Transverse colon (tissue), 4 donors: ENCODE measurements around the gene PCNX4. TPM values are rescaled to one million over a fixed set of nuclear protein-coding genes. Genes with fewer than 3 reads are reported as not detected.

Source experiments
- DNase-seq: peaks from one replicate; pipeline ENCODE4 v3.0.0-alpha.2; 2019
- H3K27ac ChIP-seq, 4 donors: fragments of 200-600 bp; sonication (generic); 2 replicates each; pipeline ENCODE4 v1.5.1; 2016 to 2018; ENCODE audit warnings: inconsistent platforms in 4 of 4
- H3K27me3 ChIP-seq: fragments of 200-600 bp; sonication (generic); 2 replicates; pipeline ENCODE4 v1.5.1; 2017; ENCODE audit warnings: inconsistent platforms
- H3K36me3 ChIP-seq, 4 donors: fragments of 200-600 bp; sonication (generic); 2 replicates each; pipeline ENCODE4 v1.5.1; 2017 to 2019; ENCODE audit warnings: inconsistent platforms in 4 of 4
- H3K4me1 ChIP-seq, 4 donors: fragments of 200-600 bp; sonication (generic); 2 replicates each; pipeline ENCODE4 v1.5.1; 2017 to 2020; ENCODE audit warnings: inconsistent platforms in 4 of 4
- H3K4me3 ChIP-seq, 4 donors: fragments of 200-600 bp; sonication (generic); 1 replicate in 1 of 4; 2 replicates in 3 of 4; pipeline versions ENCODE4 v1.5.1 to v1.6.1; 2017 to 2019; ENCODE audit warnings: inconsistent platforms in 4 of 4
- H3K9me3 ChIP-seq, 2 donors: fragments of 200-600 bp; sonication (generic); 2 replicates each; pipeline ENCODE4 v1.5.1; 2017 to 2019; ENCODE audit warnings: inconsistent platforms in 2 of 2
- EP300 ChIP-seq: sonication (generic); formaldehyde crosslinking; IDR thresholded peaks from one replicate; pipeline ENCODE4 v1.6.1; 2017; ENCODE audit warnings: antibody characterized with exemption, low read depth
- POLR2A ChIP-seq: fragments of 450-650 bp; IDR thresholded peaks from one replicate; pipeline ENCODE4 v1.6.1; 2016; ENCODE audit warnings: antibody characterized with exemption, mild to moderate bottlenecking, moderate library complexity
- POLR2AphosphoS5 ChIP-seq, 3 donors: sonication (generic); formaldehyde crosslinking; IDR thresholded peaks; one replicate each; pipeline ENCODE4 v1.6.1; 2016; ENCODE audit warnings: antibody characterized with exemption in 3 of 3
- WGBS, 2 donors: methylation state at CpG; one replicate each; pipeline ENCODE4 v1.1.5; 2018; ENCODE audit warnings: low coverage in 1 of 2; 5-methylcytosine and 5-hydroxymethylcytosine counted together
- in situ Hi-C, 4 donors: fragments of 200-750 bp; cut with MboI; loops; one replicate each; pipeline versions ENCODE4 v1.15.0 to v1.15.1; 2017; ENCODE audit warnings: low sequenced_read_pairs in 3 of 4, low pct_ligation_motif_present in 1 of 4, low pct_unique_long_range_greater_than_20kb in 1 of 4
- intact Hi-C: fragments of 100-400 bp; cut with DNase I; formaldehyde crosslinking; loops from one replicate; pipeline ENCODE4 v1.15.1; 2023; ENCODE audit warnings: low total_unique reads
- total RNA-seq, 4 donors: library from RNA; depleted of rRNA; stranded (reverse); fragments of >200 nt; gene quantifications; one replicate each; pipeline ENCODE4 v1.1.0, GENCODE V29; 2016
- TF ChIP-seq, protein P1 (sequence below), 5 experiments: fragments of 200-600 bp in 3 of 5; fragments of 450-650 bp in 2 of 5; sonication (generic) in 3 of 5; IDR thresholded peaks; 1 replicate in 2 of 5; 2 replicates in 3 of 5; pipeline ENCODE4 v1.5.1; 2016 to 2017; ENCODE audit warnings: antibody characterized with exemption in 5 of 5, inconsistent platforms in 3 of 5, mild to moderate bottlenecking in 2 of 5, moderate library complexity in 1 of 5

PCNX4 gene
- total RNA-seq, 4 donors from 2014 or later = 32.9 to 118 (median 54.8) TPM

DNA sequence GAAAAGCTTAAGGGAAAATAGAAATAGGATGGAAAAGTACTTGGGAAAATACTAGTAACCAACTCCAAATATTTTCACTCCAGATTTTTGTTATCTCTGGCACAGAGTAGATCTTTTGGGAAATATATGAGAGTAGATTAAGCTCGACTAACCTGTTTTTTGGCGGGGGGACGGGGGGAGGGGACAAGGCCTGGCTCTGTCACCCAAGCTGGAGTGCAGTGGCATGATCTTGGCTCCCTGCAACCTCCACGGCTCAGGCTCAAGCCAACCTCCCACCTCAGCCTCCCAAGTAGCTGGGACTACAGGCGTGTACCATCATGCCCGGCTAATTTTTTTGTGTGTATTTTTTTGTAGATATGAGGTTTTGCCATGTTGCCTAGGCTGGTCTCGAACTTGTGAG is 68.7 kb downstream of the PCNX4 start:
- in situ Hi-C loops (loop anchor here in 1 of 4 donors (10.0 kb wide), 1 partner anchor 76 kb away; no protein-coding TSS in a partner anchor), intact Hi-C loops (loop anchor here (10.0 kb wide), 1 partner anchor 66 kb away; the partner anchor contains the start of gene PCNX4)
- 90% methylated on average over 7 of the region's 7 CpGs; no CpG with 5 or more reads in 1 of the 2 donors for WGBS, 2 donors
- Histone ChIP-seq H3K27ac (no peak overlapping the region), H3K4me3 (no peak overlapping the region), H3K9me3 (no peaks in the 10 kb centered on the region), H3K4me1 (peaks cover under 1 to 13% (median 4%) of the 10 kb centered on the region in 4 donors), H3K27me3 (no peaks in the 10 kb centered on the region), H3K36me3 (no peaks in the 10 kb centered on the region)
- TF ChIP-seq, protein P1, sequence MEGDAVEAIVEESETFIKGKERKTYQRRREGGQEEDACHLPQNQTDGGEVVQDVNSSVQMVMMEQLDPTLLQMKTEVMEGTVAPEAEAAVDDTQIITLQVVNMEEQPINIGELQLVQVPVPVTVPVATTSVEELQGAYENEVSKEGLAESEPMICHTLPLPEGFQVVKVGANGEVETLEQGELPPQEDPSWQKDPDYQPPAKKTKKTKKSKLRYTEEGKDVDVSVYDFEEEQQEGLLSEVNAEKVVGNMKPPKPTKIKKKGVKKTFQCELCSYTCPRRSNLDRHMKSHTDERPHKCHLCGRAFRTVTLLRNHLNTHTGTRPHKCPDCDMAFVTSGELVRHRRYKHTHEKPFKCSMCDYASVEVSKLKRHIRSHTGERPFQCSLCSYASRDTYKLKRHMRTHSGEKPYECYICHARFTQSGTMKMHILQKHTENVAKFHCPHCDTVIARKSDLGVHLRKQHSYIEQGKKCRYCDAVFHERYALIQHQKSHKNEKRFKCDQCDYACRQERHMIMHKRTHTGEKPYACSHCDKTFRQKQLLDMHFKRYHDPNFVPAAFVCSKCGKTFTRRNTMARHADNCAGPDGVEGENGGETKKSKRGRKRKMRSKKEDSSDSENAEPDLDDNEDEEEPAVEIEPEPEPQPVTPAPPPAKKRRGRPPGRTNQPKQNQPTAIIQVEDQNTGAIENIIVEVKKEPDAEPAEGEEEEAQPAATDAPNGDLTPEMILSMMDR (IDR thresholded peaks at IDR 0.05) = no peak
- TF ChIP-seq EP300 = no peak
- no peak for TF ChIP-seq POLR2A
- no peak for TF ChIP-seq POLR2AphosphoS5 (IDR thresholded peaks at IDR 0.05)
- DNase-seq = no peak

DNA sequence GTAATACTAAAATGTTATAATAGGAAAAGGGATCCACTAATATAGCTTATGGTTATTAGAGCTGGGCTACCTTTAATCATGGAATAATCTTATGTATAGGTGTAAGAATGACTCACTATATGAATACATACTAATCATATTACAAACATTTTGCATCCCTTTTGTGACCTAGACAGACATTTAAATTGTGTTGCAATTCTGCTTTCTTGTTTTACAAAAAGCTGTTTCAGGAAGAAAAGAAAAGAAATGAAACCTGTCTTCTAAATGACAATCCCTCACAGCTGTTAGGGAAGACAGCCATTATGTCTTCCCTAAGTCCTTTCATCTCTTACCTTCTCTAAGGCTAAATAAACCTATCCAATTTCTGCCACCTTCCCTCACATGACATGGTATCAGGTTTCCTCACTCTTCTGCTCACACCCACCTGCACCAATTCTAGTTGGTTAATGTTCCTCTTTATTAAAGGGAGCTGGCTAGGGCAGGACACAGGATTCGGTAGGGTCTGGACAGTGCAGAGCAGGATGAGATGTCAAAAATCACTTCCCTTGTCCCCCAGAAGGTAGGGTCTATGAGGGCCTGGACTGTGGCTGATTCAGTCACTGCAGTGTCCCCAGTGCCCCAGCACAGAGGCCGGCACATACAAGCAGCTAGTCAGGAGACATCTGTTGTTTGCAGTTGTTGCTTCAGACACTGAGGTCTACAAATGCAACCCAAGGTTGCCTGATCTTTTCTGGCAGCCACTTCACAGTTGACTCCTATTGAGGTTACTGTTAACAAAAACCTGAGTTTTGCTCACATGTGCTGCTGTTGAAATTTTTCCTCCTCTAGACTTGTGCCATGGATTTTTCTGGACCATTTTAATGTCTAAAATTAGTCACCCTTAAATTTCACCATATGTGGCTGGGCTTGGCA is 69.7 kb downstream of the PCNX4 start:
- in situ Hi-C loops (loop anchor here in 1 of 4 donors (10.0 kb wide), 1 partner anchor 77 kb away; no protein-coding TSS in a partner anchor), intact Hi-C loops (loop anchor here (10.0 kb wide), 1 partner anchor 67 kb away; the partner anchor contains the start of gene PCNX4)
- no peak overlapping the region for H3K4me3 ChIP-seq
- TF ChIP-seq POLR2A = no peak
- TF ChIP-seq, protein P1 (IDR thresholded peaks at IDR 0.05) = no peak
- TF ChIP-seq POLR2AphosphoS5 (IDR thresholded peaks at IDR 0.05) = no peak
- no peak for TF ChIP-seq EP300
- no peaks in the 10 kb centered on the region for H3K9me3 ChIP-seq
- peaks cover 5 to 23% (median 7%) of the 10 kb centered on the region in 4 donors for H3K4me1 ChIP-seq
- peak overlapping the region in 1 of 4 donors; percentile 12 for H3K27ac ChIP-seq
- no peaks in the 10 kb centered on the region for H3K27me3 ChIP-seq
- WGBS, 2 donors = 79% methylated on average over 2 of the region's 2 CpGs; no CpG with 5 or more reads in 1 of the 2 donors
- H3K36me3 ChIP-seq = no peaks in the 10 kb centered on the region
- DNase-seq = no peak

DNA sequence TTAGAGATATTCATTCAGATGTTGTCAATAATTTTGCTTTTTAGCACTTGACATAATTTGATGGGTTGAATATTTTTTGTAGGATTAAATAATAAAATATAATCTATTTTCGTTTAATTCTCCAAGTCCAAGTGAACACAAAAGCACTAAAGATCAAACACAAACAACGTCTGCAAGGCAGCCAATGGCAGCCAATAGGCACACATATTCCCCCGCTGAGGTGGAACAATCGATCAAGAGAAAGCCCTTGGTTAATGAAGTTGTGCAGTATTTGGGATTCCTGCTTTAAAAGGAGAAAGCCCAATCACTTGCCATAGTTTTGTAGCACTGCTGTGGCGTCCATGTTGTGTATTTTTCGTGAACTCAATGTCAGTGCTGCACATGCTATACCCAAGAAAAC is 72.0 kb downstream of the PCNX4 start:
- intact Hi-C loops = loop anchor here (10.0 kb wide), 1 partner anchor 69 kb away; the partner anchor contains the start of gene PCNX4
- in situ Hi-C loops = loop anchor here in 1 of 4 donors (10.0 kb wide), 1 partner anchor 79 kb away; no protein-coding TSS in a partner anchor
- WGBS, 2 donors = 83 to 85% methylated on average over 6 of the region's 6 CpGs
- TF ChIP-seq EP300 (no peak), POLR2AphosphoS5 (IDR thresholded peaks at IDR 0.05) (no peak), POLR2A (no peak)
- TF ChIP-seq, protein P1 (IDR thresholded peaks at IDR 0.05) = no peak
- H3K4me1 ChIP-seq = peaks cover 5 to 25% (median 7%) of the 10 kb centered on the region in 4 donors
- H3K4me3 ChIP-seq = peak overlapping the region in 1 of 4 donors; percentile 83
- no peaks in the 10 kb centered on the region for H3K9me3 ChIP-seq
- no peak overlapping the region for H3K27ac ChIP-seq
- no peak for DNase-seq
- H3K27me3 ChIP-seq = no peaks in the 10 kb centered on the region
- H3K36me3 ChIP-seq = no peaks in the 10 kb centered on the region

DNA sequence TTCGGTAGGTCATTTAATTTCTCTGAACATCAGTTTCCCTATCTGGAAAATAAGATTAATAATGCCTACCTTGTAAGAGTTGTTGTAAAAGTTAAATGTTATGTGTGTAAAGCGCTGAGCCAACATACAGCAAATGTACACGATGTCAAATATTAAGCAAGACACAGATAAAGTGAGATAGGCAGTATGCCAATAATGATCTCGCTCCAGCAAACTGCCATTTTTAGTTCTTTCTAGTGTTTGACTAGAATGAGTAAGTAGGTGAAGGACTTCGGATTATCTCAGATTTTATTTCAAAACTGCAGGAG is 72.6 kb downstream of the PCNX4 start:
- 11 to 14% methylated on average over 5 of the region's 5 CpGs for WGBS, 2 donors
- in situ Hi-C loops (loop anchor here in 1 of 4 donors (10.0 kb wide), 1 partner anchor 80 kb away; no protein-coding TSS in a partner anchor), intact Hi-C loops (loop anchor here (10.0 kb wide), 1 partner anchor 70 kb away; the partner anchor contains the start of gene PCNX4)
- peak overlapping the region; percentile 53 to 83 (median 66) for H3K4me3 ChIP-seq
- peaks cover 5 to 25% (median 7%) of the 10 kb centered on the region in 4 donors for H3K4me1 ChIP-seq
- no peaks in the 10 kb centered on the region for H3K27me3 ChIP-seq
- peak overlapping the region; percentile 90 to 96 (median 94) for H3K27ac ChIP-seq
- TF ChIP-seq POLR2AphosphoS5 (IDR thresholded peaks at IDR 0.05) (no peak), POLR2A (no peak)
- no peaks in the 10 kb centered on the region for H3K9me3 ChIP-seq
- no peak for DNase-seq
- no peaks in the 10 kb centered on the region for H3K36me3 ChIP-seq
